SK-N-SH (cell line): ENCODE results near the gene AANAT. TPM values are rescaled to one million over a fixed set of nuclear protein-coding genes. Genes with fewer than 3 reads are reported as not detected.

Experiments
- CTCF ChIA-PET: fragments of 300-600, 350-600 bp; formaldehyde crosslinking; extraction: SDS; loops from one replicate; lab custom pipeline; 2021; lab: Yijun Ruan, JAX
- POLR2A ChIA-PET: fragments of 350-600 bp; sonication (Branson Sonifier 250); formaldehyde crosslinking; extraction: SDS; loops from one replicate; lab custom pipeline; 2020; ENCODE audit warnings: antibody characterized with exemption, inconsistent platforms; lab: Yijun Ruan, JAX
- DNase-seq: peaks from one replicate; pipeline ENCODE4 v3.0.0; 2012
- H2AFZ ChIP-seq: fragments of 200-600 bp; sonication (generic); 2 replicates; pipeline ENCODE4 v1.8.1; 2016; ENCODE audit warnings: antibody characterized with exemption, mild to moderate bottlenecking, low read depth
- H3F3A ChIP-seq: fragments of 200-600 bp; sonication (generic); replicated peaks from 2 replicates; pipeline ENCODE3; 2016; ENCODE audit warnings: antibody characterized with exemption, mild to moderate bottlenecking; ENCODE audit not compliant: insufficient read depth
- H3K27ac ChIP-seq, 2 experiments: fragments of 200-500 bp in 1 of 2; fragments of 200-600 bp in 1 of 2; sonication (Bioruptor generic) in 1 of 2; sonication (generic), shearing (Covaris generic) in 1 of 2; 2 replicates each; pipeline versions ENCODE4 v1.5.1 to v1.6.1; 2014 to 2016; ENCODE audit warnings: low read depth in 2 of 2, inconsistent platforms in 1 of 2, low read length in 1 of 2, mild to moderate bottlenecking in 1 of 2, mixed read lengths in 1 of 2
- H3K27me3 ChIP-seq: fragments of 200-600 bp; sonication (generic), shearing (Covaris generic); 2 replicates; pipeline ENCODE4 v1.6.1; 2016; ENCODE audit warnings: mixed run types; ENCODE audit not compliant: insufficient read depth
- H3K36me3 ChIP-seq, 2 experiments: fragments of 200-500 bp in 1 of 2; fragments of 200-600 bp in 1 of 2; sonication (Bioruptor generic) in 1 of 2; sonication (generic) in 1 of 2; replicated peaks in 1 of 2; 2 replicates each; pipeline versions ENCODE3 to v1.5.1; 2014 to 2016; ENCODE audit warnings: low read length in 1 of 2, mild to moderate bottlenecking in 1 of 2; ENCODE audit not compliant: insufficient read depth in 2 of 2, control insufficient read depth in 1 of 2
- H3K4me1 ChIP-seq, 2 experiments: fragments of 200-500 bp in 1 of 2; fragments of 200-600 bp in 1 of 2; sonication (Bioruptor generic) in 1 of 2; sonication (generic), shearing (Covaris generic) in 1 of 2; 2 replicates each; pipeline versions ENCODE4 v1.5.1 to v1.6.1; 2014 to 2016; ENCODE audit warnings: low read depth in 1 of 2, low read length in 1 of 2, mixed run types in 1 of 2; ENCODE audit not compliant: insufficient read depth in 2 of 2, control insufficient read depth in 1 of 2
- H3K4me2 ChIP-seq: fragments of 200-600 bp; sonication (generic), shearing (Covaris generic); 2 replicates; pipeline ENCODE4 v1.6.1; 2017; ENCODE audit warnings: mixed run types
- H3K4me3 ChIP-seq, 2 experiments: fragments of 200-500 bp in 1 of 2; fragments of 200-600 bp in 1 of 2; sonication (Bioruptor generic) in 1 of 2; sonication (generic), shearing (Covaris generic) in 1 of 2; 2 replicates each; pipeline versions ENCODE4 v1.5.1 to v1.8.1; 2014 to 2016; ENCODE audit warnings: low read depth in 2 of 2, inconsistent platforms in 1 of 2, low read length in 1 of 2, mild to moderate bottlenecking in 1 of 2, mixed read lengths in 1 of 2, moderate library complexity in 1 of 2
- H3K79me2 ChIP-seq: fragments of 200-600 bp; sonication (generic); 2 replicates; pipeline ENCODE4 v1.8.1; 2017; ENCODE audit warnings: mild to moderate bottlenecking; ENCODE audit not compliant: insufficient read depth
- H3K9ac ChIP-seq: fragments of 200-600 bp; sonication (generic); 2 replicates; pipeline ENCODE4 v1.6.1; 2017; ENCODE audit warnings: mixed run types
- H3K9me2 ChIP-seq: fragments of 200-600 bp; sonication (generic); 2 replicates; pipeline ENCODE4 v1.6.1; 2017; ENCODE audit warnings: mixed run types
- H3K9me3 ChIP-seq: fragments of 200-600 bp; sonication (generic); 2 replicates; pipeline ENCODE4 v1.6.1; 2017; ENCODE audit warnings: mixed run types, mild to moderate bottlenecking, moderate library complexity
- H4K20me1 ChIP-seq: fragments of 200-600 bp; sonication (generic); 2 replicates; pipeline ENCODE4 v1.6.1; 2017; ENCODE audit warnings: mild to moderate bottlenecking, mixed run types; ENCODE audit not compliant: insufficient read depth
- CHD2 ChIP-seq: fragments of 150-350 bp; IDR thresholded peaks from 2 replicates; pipeline ENCODE4 v1.6.1; 2018; ENCODE audit warnings: low read length; ENCODE audit not compliant: partially characterized antibody
- EP300 ChIP-seq, 2 experiments: IDR thresholded peaks; 2 replicates each; pipeline versions ENCODE4 v1.4.0 to v1.6.1; 2012; ENCODE audit warnings: borderline replicate concordance in 1 of 2, low read depth in 1 of 2, low read length in 1 of 2
- EZH2phosphoT487 ChIP-seq: fragments of 200-600 bp; sonication (generic); IDR thresholded peaks from 2 replicates; pipeline ENCODE4 v1.6.1; 2017; ENCODE audit warnings: low read depth, mixed run types, mild to moderate bottlenecking, antibody characterized with exemption, moderate library complexity, borderline replicate concordance
- FOSL2 ChIP-seq: IDR thresholded peaks from 2 replicates; pipeline ENCODE4 v1.4.0; 2012; ENCODE audit warnings: low read depth, mild to moderate bottlenecking, moderate library complexity, borderline replicate concordance
- FOXJ3 ChIP-seq: sonication (generic); formaldehyde crosslinking; IDR thresholded peaks from 2 replicates; pipeline ENCODE4 v1.5.1; 2020; ENCODE audit warnings: mild to moderate bottlenecking, missing genetic modification reagents
- GATA2 ChIP-seq: sonication (generic); formaldehyde crosslinking; IDR thresholded peaks from 2 replicates; pipeline ENCODE4 v1.5.0; 2020; ENCODE audit warnings: mild to moderate bottlenecking, missing genetic modification reagents
- JUND ChIP-seq: IDR thresholded peaks from 2 replicates; pipeline ENCODE4 v1.4.0; 2012
- MXI1 ChIP-seq: IDR thresholded peaks from 2 replicates; pipeline ENCODE4 v1.6.1; 2012; ENCODE audit warnings: mild to moderate bottlenecking, low read depth, low read length, improper control_type of control experiment
- NFIC ChIP-seq: IDR thresholded peaks from 2 replicates; pipeline ENCODE4 v1.4.0; 2012; ENCODE audit warnings: borderline replicate concordance
- NRF1 ChIP-seq: IDR thresholded peaks from 2 replicates; pipeline ENCODE4 v1.6.1; 2012; ENCODE audit warnings: low read depth, mild to moderate bottlenecking, low read length
- POLR2AphosphoS5 ChIP-seq: IDR thresholded peaks from 2 replicates; pipeline ENCODE4 v1.6.1; 2012; ENCODE audit warnings: low read depth, low read length
- RAD21 ChIP-seq: IDR thresholded peaks from 2 replicates; pipeline ENCODE4 v1.6.1; 2012; ENCODE audit warnings: mild to moderate bottlenecking, low read length
- RCOR1 ChIP-seq: fragments of 150-350 bp; IDR thresholded peaks from 2 replicates; pipeline ENCODE4 v1.6.1; 2017; ENCODE audit warnings: antibody characterized with exemption, low read length
- RFX5 ChIP-seq: IDR thresholded peaks from 2 replicates; pipeline ENCODE4 v1.6.1; 2012; ENCODE audit warnings: mild to moderate bottlenecking, improper control_type of control experiment, low read length
- SIN3A ChIP-seq: IDR thresholded peaks from 2 replicates; pipeline ENCODE4 v1.6.1; 2012; ENCODE audit warnings: low read depth, mild to moderate bottlenecking, low read length, moderate library complexity, borderline replicate concordance
- SMC3 ChIP-seq: IDR thresholded peaks from 2 replicates; pipeline ENCODE4 v1.6.1; 2012; ENCODE audit warnings: low read depth, low read length, improper control_type of control experiment
- TCF12 ChIP-seq: IDR thresholded peaks from 2 replicates; pipeline ENCODE4 v1.4.0; 2012
- TEAD4 ChIP-seq: IDR thresholded peaks from 2 replicates; pipeline ENCODE4 v1.4.0; 2012; ENCODE audit warnings: mild to moderate bottlenecking, borderline replicate concordance; ENCODE audit not compliant: insufficient read depth
- WGBS: methylation state at CpG from one replicate; pipeline ENCODE4 v1.1.6; 2017; ENCODE audit warnings: low lambda C conversion rate; 5-methylcytosine and 5-hydroxymethylcytosine counted together
- polyA plus RNA-seq, 3 experiments: library from polyadenylated mRNA; depleted of rRNA; stranded (reverse); fragments of >200 nt; gene quantifications; 2 replicates each; pipeline ENCODE4 v1.2.3, GENCODE V29; 2012
- TF ChIP-seq, protein P1 (sequence below): fragments of 150-350 bp; IDR thresholded peaks from 2 replicates; pipeline ENCODE4 v1.6.1; 2016; ENCODE audit warnings: mild to moderate bottlenecking, low read depth, low read length
- TF ChIP-seq, protein P2 (sequence below): fragments of 150-350 bp; IDR thresholded peaks from 2 replicates; pipeline ENCODE4 v1.6.1; 2017; ENCODE audit warnings: antibody characterized with exemption, low read length, low read depth, borderline replicate concordance
- TF ChIP-seq, protein P3 (sequence below): IDR thresholded peaks from 2 replicates; pipeline ENCODE4 v1.4.0; 2012; ENCODE audit warnings: low read depth, borderline replicate concordance
- TF ChIP-seq, protein P4 (sequence below): IDR thresholded peaks from 2 replicates; pipeline ENCODE4; 2012
- TF ChIP-seq, protein P5 (sequence below): IDR thresholded peaks from 2 replicates; pipeline ENCODE4 v1.4.0; 2012; ENCODE audit warnings: low read depth, borderline replicate concordance
- TF ChIP-seq, protein P6 (sequence below): fragments of 200-600 bp; sonication (generic); IDR thresholded peaks from 2 replicates; pipeline ENCODE4 v1.6.1; 2017; ENCODE audit warnings: antibody characterized with exemption, mild to moderate bottlenecking, moderate library complexity
- TF ChIP-seq, protein P7 (sequence below): IDR thresholded peaks from 2 replicates; pipeline ENCODE4 v1.4.0; 2012; ENCODE audit warnings: low read depth

The AANAT gene
- polyA plus RNA-seq, 1 of the 3 experiments (the other 2 are of a cell fraction), result 0.26 TPM

DNA sequence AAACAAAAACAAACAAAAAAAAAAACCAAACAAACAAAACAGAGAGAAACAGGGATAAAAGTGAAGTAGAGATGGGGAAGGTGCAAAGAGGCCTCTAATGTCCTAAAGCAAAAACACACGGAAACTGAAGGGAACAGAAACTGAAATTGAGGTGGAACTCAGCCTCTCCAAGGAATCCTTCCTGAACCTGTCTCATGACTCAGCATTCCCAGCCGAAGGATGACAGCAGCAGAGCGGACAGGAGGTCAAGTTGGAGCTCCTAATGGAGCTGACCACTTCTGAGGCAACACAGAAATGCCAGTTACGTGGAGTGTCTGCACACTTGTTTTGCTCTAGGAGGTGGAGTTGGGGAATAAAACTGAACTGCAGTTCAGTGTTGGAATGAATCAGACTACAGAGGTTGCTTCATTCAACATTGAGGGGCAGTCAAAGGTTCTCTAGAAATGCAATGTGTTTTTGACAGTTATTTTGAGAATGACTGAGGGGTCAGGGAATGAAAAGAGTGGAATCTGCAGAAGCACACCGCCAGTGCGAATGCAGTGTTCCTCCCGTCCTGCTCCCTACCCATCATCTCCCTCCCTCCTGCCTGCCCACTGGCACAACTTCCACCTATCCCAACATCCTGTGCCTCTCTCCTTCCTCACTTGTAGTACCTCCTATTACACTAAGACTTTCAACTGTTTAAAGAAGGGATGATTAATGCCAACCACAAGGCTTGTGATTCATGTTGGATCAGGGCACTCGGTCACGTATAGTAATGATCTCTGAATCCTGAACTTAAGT, 20.8 kb upstream of the AANAT start:
- peak overlapping the region in 1 of 2 experiments; percentile 34; a peak in 3 of 4 replicates for H3K4me3 ChIP-seq
- TF ChIP-seq, protein P1, sequence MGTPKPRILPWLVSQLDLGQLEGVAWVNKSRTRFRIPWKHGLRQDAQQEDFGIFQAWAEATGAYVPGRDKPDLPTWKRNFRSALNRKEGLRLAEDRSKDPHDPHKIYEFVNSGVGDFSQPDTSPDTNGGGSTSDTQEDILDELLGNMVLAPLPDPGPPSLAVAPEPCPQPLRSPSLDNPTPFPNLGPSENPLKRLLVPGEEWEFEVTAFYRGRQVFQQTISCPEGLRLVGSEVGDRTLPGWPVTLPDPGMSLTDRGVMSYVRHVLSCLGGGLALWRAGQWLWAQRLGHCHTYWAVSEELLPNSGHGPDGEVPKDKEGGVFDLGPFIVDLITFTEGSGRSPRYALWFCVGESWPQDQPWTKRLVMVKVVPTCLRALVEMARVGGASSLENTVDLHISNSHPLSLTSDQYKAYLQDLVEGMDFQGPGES, result no peak
- TF ChIP-seq FOXJ3 (CRISPR knock-in tag) (no peak), EZH2phosphoT487 (no peak), SIN3A (peak; percentile 56; the same call in 1 of the 2 replicates), CHD2 (no peak), SMC3 (no peak), FOSL2 (peak; percentile 80), RCOR1 (no peak), JUND (peak; percentile 15; the same call in 1 of the 2 replicates), NFIC (no peak), MXI1 (no peak), TEAD4 (no peak), RFX5 (no peak), TCF12 (peak; percentile 49), RAD21 (no peak), EP300 (IDR thresholded peaks at IDR 0.05; ENCODE audit: borderline replicate concordance in 1 of 2, low read depth in 1 of 2, low read length in 1 of 2) (no peak), NRF1 (no peak), POLR2AphosphoS5 (0 out of 2 replicates have a peak, but pooled peaks have one; percentile 17), GATA2 (CRISPR knock-in tag) (no peak)
- TF ChIP-seq, protein P2, sequence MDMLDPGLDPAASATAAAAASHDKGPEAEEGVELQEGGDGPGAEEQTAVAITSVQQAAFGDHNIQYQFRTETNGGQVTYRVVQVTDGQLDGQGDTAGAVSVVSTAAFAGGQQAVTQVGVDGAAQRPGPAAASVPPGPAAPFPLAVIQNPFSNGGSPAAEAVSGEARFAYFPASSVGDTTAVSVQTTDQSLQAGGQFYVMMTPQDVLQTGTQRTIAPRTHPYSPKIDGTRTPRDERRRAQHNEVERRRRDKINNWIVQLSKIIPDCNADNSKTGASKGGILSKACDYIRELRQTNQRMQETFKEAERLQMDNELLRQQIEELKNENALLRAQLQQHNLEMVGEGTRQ, result no peak
- TF ChIP-seq, protein P3, sequence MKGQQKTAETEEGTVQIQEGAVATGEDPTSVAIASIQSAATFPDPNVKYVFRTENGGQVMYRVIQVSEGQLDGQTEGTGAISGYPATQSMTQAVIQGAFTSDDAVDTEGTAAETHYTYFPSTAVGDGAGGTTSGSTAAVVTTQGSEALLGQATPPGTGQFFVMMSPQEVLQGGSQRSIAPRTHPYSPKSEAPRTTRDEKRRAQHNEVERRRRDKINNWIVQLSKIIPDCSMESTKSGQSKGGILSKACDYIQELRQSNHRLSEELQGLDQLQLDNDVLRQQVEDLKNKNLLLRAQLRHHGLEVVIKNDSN, result no peak
- TF ChIP-seq, protein P4, sequence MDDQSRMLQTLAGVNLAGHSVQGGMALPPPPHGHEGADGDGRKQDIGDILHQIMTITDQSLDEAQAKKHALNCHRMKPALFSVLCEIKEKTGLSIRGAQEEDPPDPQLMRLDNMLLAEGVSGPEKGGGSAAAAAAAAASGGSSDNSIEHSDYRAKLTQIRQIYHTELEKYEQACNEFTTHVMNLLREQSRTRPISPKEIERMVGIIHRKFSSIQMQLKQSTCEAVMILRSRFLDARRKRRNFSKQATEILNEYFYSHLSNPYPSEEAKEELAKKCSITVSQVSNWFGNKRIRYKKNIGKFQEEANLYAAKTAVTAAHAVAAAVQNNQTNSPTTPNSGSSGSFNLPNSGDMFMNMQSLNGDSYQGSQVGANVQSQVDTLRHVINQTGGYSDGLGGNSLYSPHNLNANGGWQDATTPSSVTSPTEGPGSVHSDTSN, result peak; percentile 86
- TF ChIP-seq, protein P5, sequence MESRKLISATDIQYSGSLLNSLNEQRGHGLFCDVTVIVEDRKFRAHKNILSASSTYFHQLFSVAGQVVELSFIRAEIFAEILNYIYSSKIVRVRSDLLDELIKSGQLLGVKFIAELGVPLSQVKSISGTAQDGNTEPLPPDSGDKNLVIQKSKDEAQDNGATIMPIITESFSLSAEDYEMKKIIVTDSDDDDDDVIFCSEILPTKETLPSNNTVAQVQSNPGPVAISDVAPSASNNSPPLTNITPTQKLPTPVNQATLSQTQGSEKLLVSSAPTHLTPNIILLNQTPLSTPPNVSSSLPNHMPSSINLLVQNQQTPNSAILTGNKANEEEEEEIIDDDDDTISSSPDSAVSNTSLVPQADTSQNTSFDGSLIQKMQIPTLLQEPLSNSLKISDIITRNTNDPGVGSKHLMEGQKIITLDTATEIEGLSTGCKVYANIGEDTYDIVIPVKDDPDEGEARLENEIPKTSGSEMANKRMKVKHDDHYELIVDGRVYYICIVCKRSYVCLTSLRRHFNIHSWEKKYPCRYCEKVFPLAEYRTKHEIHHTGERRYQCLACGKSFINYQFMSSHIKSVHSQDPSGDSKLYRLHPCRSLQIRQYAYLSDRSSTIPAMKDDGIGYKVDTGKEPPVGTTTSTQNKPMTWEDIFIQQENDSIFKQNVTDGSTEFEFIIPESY, result no peak
- TF ChIP-seq, protein P6, sequence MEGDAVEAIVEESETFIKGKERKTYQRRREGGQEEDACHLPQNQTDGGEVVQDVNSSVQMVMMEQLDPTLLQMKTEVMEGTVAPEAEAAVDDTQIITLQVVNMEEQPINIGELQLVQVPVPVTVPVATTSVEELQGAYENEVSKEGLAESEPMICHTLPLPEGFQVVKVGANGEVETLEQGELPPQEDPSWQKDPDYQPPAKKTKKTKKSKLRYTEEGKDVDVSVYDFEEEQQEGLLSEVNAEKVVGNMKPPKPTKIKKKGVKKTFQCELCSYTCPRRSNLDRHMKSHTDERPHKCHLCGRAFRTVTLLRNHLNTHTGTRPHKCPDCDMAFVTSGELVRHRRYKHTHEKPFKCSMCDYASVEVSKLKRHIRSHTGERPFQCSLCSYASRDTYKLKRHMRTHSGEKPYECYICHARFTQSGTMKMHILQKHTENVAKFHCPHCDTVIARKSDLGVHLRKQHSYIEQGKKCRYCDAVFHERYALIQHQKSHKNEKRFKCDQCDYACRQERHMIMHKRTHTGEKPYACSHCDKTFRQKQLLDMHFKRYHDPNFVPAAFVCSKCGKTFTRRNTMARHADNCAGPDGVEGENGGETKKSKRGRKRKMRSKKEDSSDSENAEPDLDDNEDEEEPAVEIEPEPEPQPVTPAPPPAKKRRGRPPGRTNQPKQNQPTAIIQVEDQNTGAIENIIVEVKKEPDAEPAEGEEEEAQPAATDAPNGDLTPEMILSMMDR, result no peak
- TF ChIP-seq, protein P7, sequence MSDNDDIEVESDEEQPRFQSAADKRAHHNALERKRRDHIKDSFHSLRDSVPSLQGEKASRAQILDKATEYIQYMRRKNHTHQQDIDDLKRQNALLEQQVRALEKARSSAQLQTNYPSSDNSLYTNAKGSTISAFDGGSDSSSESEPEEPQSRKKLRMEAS, result peak; percentile 45

More for the DNA sequence above, 20.8 kb upstream of the AANAT start:
- Histone ChIP-seq H3K4me2 (peak overlapping the region; percentile 69), H3K79me2 (peaks cover 96% of the 10 kb centered on the region), H3K4me1 (peaks cover 42 to 45% of the 10 kb centered on the region in 2 experiments), H3K9me2 (no peaks in the 10 kb centered on the region), H4K20me1 (peaks cover 91% of the 10 kb centered on the region), H2AFZ (no peak overlapping the region), H3K27me3 (no peaks in the 10 kb centered on the region), H3K9ac (peak overlapping the region; percentile 21; the same call in 1 of the 2 replicates), H3K36me3 (no peaks in the 10 kb centered on the region), H3K27ac (peak overlapping the region; percentile 4 to 64), H3K9me3 (no peaks in the 10 kb centered on the region), H3F3A (peaks cover 25% of the 10 kb centered on the region)
- WGBS, result 29% methylated on average over 9 of the region's 9 CpGs
- ChIA-PET CTCF (interaction anchor here (0.6 to 9.5 kb wide), 13 partner anchors 8 to 177 kb away, joined by 3 to 60 read pairs (median 3); no protein-coding TSS in a partner anchor), POLR2A (no interaction called here)
- DNase-seq, result no peak
